GM21367 (cell line): ENCODE measurements around the gene CNFN.
"Not testable (repeated sequence)": the region's sequence is repeated elsewhere in the genome, so short reads cannot be mapped to it uniquely, and the experiment has no call there.

Source experiments
- ATAC-seq: cut with Tn5 transposase; IDR thresholded peaks from one replicate; pipeline ENCODE4 v1.9.1; 2021; ENCODE audit not compliant: unreplicated experiment

The CNFN gene

DNA sequence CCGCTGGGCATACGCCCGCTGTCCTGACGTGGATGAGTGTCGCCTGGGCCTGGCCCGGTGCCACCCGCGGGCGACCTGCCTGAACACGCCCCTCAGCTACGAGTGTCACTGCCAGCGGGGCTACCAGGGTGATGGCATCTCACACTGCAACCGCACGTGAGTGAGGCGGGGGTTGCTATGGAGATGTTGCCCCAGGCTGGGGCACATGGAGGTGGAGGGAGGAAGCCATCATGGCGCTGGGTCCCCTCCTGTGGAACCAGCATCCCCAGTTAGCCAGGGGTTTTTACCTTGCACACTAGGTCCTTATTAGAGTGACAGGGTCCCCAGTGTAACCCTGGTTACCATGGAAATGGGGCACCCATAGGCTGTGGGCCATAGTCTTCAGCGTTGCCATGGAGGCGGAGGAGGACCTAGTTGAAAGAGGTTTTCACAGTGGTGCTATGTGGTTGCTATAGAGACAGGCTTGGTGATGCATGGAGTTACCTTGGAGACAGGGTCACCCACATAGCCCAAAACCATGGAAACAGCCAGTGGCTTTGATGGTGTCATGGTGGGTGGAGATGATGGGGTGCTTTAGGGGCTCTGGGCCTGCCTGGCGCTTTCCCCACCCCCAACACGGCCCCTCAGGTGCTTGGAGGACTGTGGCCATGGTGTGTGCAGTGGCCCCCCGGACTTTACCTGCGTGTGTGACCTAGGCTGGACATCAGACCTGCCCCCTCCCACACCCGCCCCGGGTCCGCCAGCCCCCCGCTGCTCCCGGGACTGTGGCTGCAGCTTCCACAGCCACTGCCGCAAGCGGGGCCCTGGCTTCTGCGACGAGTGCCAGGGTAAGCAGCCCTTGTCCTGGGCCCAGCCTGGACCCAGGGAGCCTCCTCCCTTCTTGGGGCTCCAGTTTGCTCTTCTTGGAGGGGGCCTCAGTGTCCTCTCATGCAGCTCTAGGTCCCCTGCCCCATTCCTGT is 37.5 kb downstream of the CNFN start:
- ATAC-seq: no peak

DNA sequence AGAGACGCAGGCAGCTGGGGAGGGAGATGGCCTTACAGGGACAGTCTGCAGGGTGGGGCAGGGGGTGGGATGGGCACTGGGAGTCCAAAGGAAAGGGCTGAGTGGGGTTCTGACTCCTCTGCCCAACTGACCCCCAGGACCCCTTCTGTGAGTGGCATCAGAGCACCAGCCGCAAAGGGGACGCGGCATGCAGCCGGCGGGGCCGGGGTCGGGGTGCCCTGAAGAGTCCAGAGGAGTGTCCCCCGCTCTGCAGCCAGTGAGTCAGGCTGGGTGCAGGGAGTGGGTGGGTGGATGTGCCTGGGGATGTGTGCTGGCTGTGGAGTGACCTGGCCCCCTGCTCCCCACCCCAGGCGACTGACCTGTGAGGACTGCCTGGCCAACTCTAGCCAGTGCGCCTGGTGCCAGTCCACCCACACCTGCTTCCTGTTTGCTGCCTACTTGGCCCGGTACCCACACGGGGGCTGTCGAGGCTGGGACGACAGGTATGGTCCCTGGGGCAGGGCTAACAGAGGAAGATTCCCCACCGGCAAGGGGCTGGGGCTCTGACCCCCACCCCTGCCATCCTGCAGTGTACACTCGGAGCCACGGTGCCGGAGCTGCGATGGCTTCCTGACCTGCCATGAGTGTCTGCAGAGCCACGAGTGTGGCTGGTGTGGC is 38.9 kb downstream of the CNFN start:
- no peak for ATAC-seq

DNA sequence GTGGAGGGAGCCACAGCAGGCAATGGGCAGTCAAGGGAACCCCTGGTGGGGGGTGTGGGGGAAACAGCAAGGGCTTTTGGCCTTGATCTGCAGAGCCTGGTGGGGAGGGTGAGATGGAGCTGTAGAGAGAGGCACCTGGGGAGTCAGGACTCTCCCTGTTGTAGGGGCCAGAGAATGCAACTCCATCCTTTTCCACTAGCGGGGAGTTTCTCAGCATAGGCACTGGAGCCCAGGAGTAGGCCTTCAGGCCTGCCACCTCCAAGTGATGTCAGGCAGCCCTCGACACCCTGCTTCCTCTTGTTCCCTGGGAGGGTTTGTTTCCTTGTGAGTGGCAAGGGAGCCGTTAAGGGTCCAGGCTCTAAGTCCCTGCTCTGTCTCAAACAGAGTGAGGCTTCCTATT is 39.7 kb downstream of the CNFN start:
- no peak for ATAC-seq

DNA sequence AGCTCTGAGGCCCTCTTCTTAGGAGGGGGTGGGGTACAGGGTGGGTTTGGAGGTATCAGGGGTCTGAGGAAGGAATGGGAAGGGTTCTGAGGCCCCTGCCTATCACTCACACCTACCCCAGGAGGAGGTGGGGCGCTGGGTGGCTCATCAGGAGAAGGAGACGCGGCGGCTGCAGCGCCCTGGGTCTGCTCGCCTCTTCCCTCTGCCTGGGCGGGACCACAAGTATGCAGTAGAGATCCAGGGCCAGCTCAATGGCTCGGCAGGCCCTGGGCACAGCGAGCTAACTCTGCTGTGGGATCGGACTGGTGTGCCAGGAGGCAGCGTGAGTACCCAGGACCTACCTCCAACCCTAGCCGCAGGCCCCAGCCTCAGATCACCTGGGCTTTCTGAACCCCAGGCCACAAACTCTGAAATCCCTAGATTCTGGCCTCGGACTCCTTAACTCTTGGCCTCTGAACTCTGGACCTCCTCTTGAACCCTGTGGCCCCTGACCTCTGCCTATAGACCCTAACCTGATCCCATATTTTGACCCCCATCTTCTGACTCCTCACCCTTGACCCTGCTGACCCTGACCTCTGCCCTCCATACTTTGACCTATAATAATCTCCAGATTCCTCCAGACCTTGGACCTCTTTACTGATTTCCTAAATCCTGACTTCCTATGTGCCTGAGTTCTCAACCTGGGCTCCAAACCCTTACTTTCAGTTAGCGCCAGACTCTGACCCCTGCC is 40.6 kb downstream of the CNFN start:
- ATAC-seq: no peak

GRCh38 chr19:42348211-42348610 is 41.9 kb downstream of the CNFN start:
- no peak for ATAC-seq

DNA sequence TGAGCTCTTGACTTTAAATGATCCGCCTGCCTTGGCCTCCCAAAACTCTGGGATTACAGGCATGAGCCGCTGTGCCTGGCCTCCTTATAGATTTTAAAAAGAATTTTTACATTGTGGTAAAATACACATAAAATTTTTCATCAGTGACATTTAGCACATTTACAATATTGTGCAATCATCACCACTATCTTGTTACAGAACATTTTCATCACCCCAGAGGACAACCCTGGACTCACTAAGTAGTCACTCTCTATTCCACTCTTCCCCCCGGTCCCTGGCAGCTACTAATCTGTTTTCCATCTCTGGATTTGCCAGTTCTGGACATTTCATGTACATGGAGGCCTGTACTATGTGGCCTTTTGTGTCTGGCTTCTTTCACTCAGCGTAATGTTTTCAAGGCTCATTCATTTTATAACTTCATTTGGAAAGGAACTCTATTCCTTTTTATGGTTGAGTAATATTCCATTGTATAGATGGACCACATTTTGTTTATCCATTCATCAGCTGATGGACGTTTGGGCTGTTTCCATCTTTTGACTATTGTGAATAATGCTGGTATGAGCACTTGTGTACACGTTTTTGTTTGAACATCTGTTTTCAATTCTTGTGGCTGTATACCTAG is 44.8 kb downstream of the CNFN start:
- no peak for ATAC-seq

- no peak for ATAC-seq
Observed at GRCh38 chr19:42344336-42344893, 45.7 kb downstream of the CNFN start.

DNA sequence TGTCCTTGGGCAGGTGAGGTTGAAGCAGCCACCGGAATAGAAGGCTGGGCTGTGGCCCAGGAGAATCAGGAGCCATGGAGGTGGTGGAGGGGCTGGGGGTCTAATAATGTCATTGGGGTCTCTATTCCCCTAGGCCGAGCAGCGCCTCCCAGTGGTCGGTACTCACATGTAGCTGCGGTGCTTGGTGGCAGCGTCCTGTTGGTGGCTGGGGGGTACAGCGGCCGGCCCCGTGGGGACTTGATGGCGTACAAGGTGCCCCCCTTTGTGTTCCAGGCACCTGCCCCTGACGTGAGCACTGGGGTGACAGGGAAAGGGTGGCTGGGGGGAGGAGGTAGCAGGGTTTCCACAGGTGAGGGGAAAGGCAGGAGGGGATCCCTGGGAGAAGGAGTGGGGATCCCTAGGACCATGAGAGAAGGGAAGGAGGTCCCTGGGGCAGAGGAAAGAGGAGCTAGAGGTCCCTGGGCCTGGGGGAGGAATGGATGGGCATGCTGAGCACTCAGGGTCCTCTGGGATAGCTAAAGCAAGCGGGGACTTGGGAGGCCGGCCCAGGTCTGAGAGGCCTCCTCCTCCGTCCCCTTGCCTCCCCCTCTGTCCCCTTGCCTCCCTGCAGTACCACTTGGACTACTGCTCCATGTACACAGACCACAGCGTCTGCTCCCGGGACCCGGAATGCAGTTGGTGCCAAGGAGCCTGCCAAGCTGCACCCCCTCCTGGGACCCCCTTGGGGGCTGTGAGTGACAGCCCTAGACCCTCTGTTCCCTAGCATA is 46.6 kb downstream of the CNFN start:
- ATAC-seq: no peak

DNA sequence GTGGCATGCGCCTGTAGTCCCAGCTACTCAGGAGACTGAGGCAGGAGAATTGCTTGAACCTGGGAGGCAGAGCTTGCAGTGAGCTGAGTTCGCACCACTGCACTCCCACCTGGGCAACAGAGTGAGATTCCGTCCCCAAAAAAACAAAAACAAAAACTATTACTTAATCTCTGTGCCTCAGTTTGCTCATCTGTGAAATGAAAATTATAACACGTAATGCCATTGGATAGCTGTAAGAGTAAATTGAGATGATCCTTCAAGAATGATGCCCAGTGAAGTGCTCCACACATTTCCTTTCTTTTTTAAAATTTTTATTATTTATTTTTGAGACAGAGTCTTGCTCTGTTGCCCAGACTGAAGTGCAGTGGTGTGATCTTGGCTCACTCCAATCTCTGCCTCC is 50.2 kb downstream of the CNFN start:
- not testable (repeated sequence) for ATAC-seq

- ATAC-seq: not testable (repeated sequence)
Observed at GRCh38 chr19:42339126-42339860, 50.8 kb downstream of the CNFN start.
